Heart left ventricle (tissue), 13 donors: ENCODE data around the gene SLC18B1.

Source experiments
- CTCF ChIP-seq, 12 donors: fragments of 200-600 bp; sonication (generic) in 4 of 12; IDR thresholded peaks; one replicate each; pipeline versions ENCODE4 v1.5.0 to v1.8.0; 2018 to 2022; ENCODE audit warnings: antibody characterized with exemption in 12 of 12, mild to moderate bottlenecking in 5 of 12
- POLR2A ChIP-seq, 2 donors: fragments of 450-650 bp; IDR thresholded peaks; one replicate each; pipeline ENCODE4 v1.6.1; 2017; ENCODE audit warnings: antibody characterized with exemption in 2 of 2, mild to moderate bottlenecking in 2 of 2, moderate library complexity in 2 of 2
- donor health status: ischemic (EF 13 %, LVEDD 7.1; RV severe dilation, severe dysfunction).
- donor health status: DM: no; HTN: yes; CAD: no.
- donor health status: DM: no; HTN: no; CAD: no.
- donor health status: ischemic (EF 25% LVEDD 6.9; RV normal size, moderate dysfunction).
- donor health status: ischemic (EF 25% LVEDD 5.7; RV mildly dilated, moderate dysfunction).
- donor health status: ischemic (EF 35%, LVEDD 5.7; RV mildly dilated, moderate dysfunction).
- donor health status: nonischemic (EF 11% LVEDD 7.7; RV severe dilation, severe dysfunction).
- donor health status: DM: yes; HTN: yes; CAD: no.
- donor health status: PGD.
- donor health status: ischemic (EF 29% LVEDD 5.4; RV normal size, mild dysfunction).
- donor health status: nonischemic (EF 23%, LVEDD 6.1; RV moderate dilation, normal function).

- TF ChIP-seq CTCF (IDR thresholded peaks at IDR 0.05) (no peak), POLR2A (IDR thresholded peaks at IDR 0.05) (no peak)
Measured at GRCh38 chr6:132811276-132811675, 12.8 kb upstream of the SLC18B1 start.
